AG08396 (cell line): Measurements from ENCODE around the gene NOTUM.
"Not testable (repeated sequence)": the region's sequence is repeated elsewhere in the genome, so short reads cannot be mapped to it uniquely, and the experiment has no call there.

Experiments
- DNase-seq: peaks from one replicate; pipeline ENCODE4 v3.0.0; 2012; ENCODE audit warnings: low spot score, mixed read lengths

NOTUM gene

GRCh38 chr17:81923302-81924260, 37.4 kb downstream of the NOTUM start:
- peak; percentile 90 for DNase-seq

- DNase-seq, result no peak
Observed at GRCh38 chr17:81922566-81923301, 38.3 kb downstream of the NOTUM start.

GRCh38 chr17:81921996-81922565, 38.9 kb downstream of the NOTUM start:
- no peak for DNase-seq

- DNase-seq, result no peak
Observed at GRCh38 chr17:81921537-81921862, 39.5 kb downstream of the NOTUM start.

GRCh38 chr17:81920612-81921536, 40.1 kb downstream of the NOTUM start:
- DNase-seq, result no peak

GRCh38 chr17:81918832-81919545, 42.0 kb downstream of the NOTUM start:
- DNase-seq, result no peak

- not testable (repeated sequence) for DNase-seq
Observed at GRCh38 chr17:81918333-81918669, 42.7 kb downstream of the NOTUM start.

GRCh38 chr17:81917565-81918332, 43.2 kb downstream of the NOTUM start, which contains the start of gene SIRT7:
Gene SIRT7 (minus strand): TSS chr17:81918176. CDS start chr17:81918131, 45 bp downstream.
- peak; percentile 98 for DNase-seq

GRCh38 chr17:81916234-81917001, 44.6 kb downstream of the NOTUM start:
- peak; percentile 81 for DNase-seq

- no peak for DNase-seq
Observed at GRCh38 chr17:81915331-81915730, 45.7 kb downstream of the NOTUM start.

GRCh38 chr17:81914103-81914850, 46.7 kb downstream of the NOTUM start:
- DNase-seq, result no peak

- no peak for DNase-seq
Observed at GRCh38 chr17:81913394-81914102, 47.4 kb downstream of the NOTUM start.

- no peak for DNase-seq
Observed at GRCh38 chr17:81912441-81913309, 48.3 kb downstream of the NOTUM start.

GRCh38 chr17:81911969-81912368, 49.0 kb downstream of the NOTUM start:
- DNase-seq, result no peak

GRCh38 chr17:81911277-81911961, 49.6 kb downstream of the NOTUM start, which contains the start of gene PCYT2:
Gene PCYT2 (minus strand): TSS chr17:81911399. CDS start chr17:81911355, 44 bp downstream.
- peak; percentile 100 for DNase-seq

- DNase-seq, result peak; percentile 68
Observed at GRCh38 chr17:81910840-81911276, 50.1 kb downstream of the NOTUM start.
